ENCODE data around the gene DAZAP1. TPM values are rescaled to one million over a fixed set of nuclear protein-coding genes. Genes with fewer than 3 reads are reported as not detected.
"Not testable (repeated sequence)": the region's sequence is repeated elsewhere in the genome, so short reads cannot be mapped to it uniquely, and the experiment has no call there.

DAZAP1 gene
- total RNA-seq, 2 experiments from 2014 or later, result 248 to 347 TPM

- ATAC-seq (peak; percentile 67), DNase-seq (peak; percentile 83)
- peaks cover 3% of the 10 kb centered on the region for H3K27me3 Mint-ChIP-seq
- no peak overlapping the region for H3K27ac Mint-ChIP-seq
- CTCF ChIA-PET, result no interaction called here
- H3K36me3 Mint-ChIP-seq (ENCODE audit: low read depth), result no peaks in the 10 kb centered on the region
- H3K4me1 Mint-ChIP-seq, result peaks cover 5% of the 10 kb centered on the region
- H3K4me3 Mint-ChIP-seq, result peak overlapping the region; percentile 54
- POLR2A ChIA-PET, result interaction anchor here (1.5 kb wide), 1 partner anchor 201 kb away, joined by 4 read pairs; the partner anchor contains the start of gene CIRBP
- no peaks in the 10 kb centered on the region for H3K9me3 Mint-ChIP-seq (ENCODE audit: low read depth)
- intact Hi-C loops (cut with DNase I, micrococcal nuclease), result loop anchor here in 1 of 2 experiments (1.0 kb wide), 1 partner anchor 25 kb away; no protein-coding TSS in a partner anchor
Measured at GRCh38 chr19:1470305-1471009, 63.1 kb downstream of the DAZAP1 start.

- no peak overlapping the region for H3K4me3 Mint-ChIP-seq
- ATAC-seq (no peak), DNase-seq (peak; percentile 45)
- peaks cover 3% of the 10 kb centered on the region for H3K27me3 Mint-ChIP-seq
- intact Hi-C loops (cut with DNase I, micrococcal nuclease), result loop anchor here in 1 of 2 experiments (1.0 kb wide), 1 partner anchor 26 kb away; no protein-coding TSS in a partner anchor
- H3K36me3 Mint-ChIP-seq (ENCODE audit: low read depth), result no peaks in the 10 kb centered on the region
- no peak overlapping the region for H3K27ac Mint-ChIP-seq
- no peaks in the 10 kb centered on the region for H3K9me3 Mint-ChIP-seq (ENCODE audit: low read depth)
- POLR2A ChIA-PET, result interaction anchor here (1.5 kb wide), 1 partner anchor 202 kb away, joined by 4 read pairs; the partner anchor contains the start of gene CIRBP
- CTCF ChIA-PET, result interaction anchor here (0.6 to 1.2 kb wide), 2 partner anchors 27 to 124 kb away, joined by 4 read pairs; no protein-coding TSS in a partner anchor
- peaks cover 5% of the 10 kb centered on the region for H3K4me1 Mint-ChIP-seq
Measured at GRCh38 chr19:1471010-1471514, 63.7 kb downstream of the DAZAP1 start.

- Mint-ChIP-seq H3K36me3 (ENCODE audit: low read depth) (no peaks in the 10 kb centered on the region), H3K4me3 (no peak overlapping the region), H3K27me3 (peaks cover 2% of the 10 kb centered on the region), H3K4me1 (peaks cover 5% of the 10 kb centered on the region), H3K27ac (no peak overlapping the region), H3K9me3 (ENCODE audit: low read depth) (no peaks in the 10 kb centered on the region)
- DNase-seq (peak; percentile 48), ATAC-seq (no peak)
- CTCF ChIA-PET, result interaction anchor here (0.6 to 1.2 kb wide), 2 partner anchors 27 to 124 kb away, joined by 4 read pairs; no protein-coding TSS in a partner anchor
- intact Hi-C loops (cut with DNase I, micrococcal nuclease), result loop anchor here in 1 of 2 experiments (1.0 kb wide), 1 partner anchor 26 kb away; no protein-coding TSS in a partner anchor
- POLR2A ChIA-PET, result interaction anchor here (1.5 kb wide), 1 partner anchor 203 kb away, joined by 4 read pairs; the partner anchor contains the start of gene CIRBP
Measured at GRCh38 chr19:1471515-1472160, 64.3 kb downstream of the DAZAP1 start.

GRCh38 chr19:1472231-1473084 is 65.1 kb downstream of the DAZAP1 start:
- POLR2A ChIA-PET, result interaction anchor here (0.6 to 1.5 kb wide), 2 partner anchors 203 to 382 kb away, joined by 3 to 4 read pairs; partner anchors contain the start of gene CIRBP
- Mint-ChIP-seq H3K27ac (no peak overlapping the region), H3K4me1 (peaks cover 9% of the 10 kb centered on the region), H3K9me3 (ENCODE audit: low read depth) (no peaks in the 10 kb centered on the region), H3K27me3 (peaks cover 2% of the 10 kb centered on the region), H3K36me3 (ENCODE audit: low read depth) (peaks cover 4% of the 10 kb centered on the region), H3K4me3 (no peak overlapping the region)
- DNase-seq (no peak), ATAC-seq (no peak)
- CTCF ChIA-PET, result interaction anchor here (0.8 to 2.1 kb wide), 3 partner anchors 28 to 33 kb away, joined by 3 to 7 read pairs (median 4); no protein-coding TSS in a partner anchor
- intact Hi-C loops (cut with DNase I, micrococcal nuclease), result no loop called here

- POLR2A ChIA-PET, result interaction anchor here (0.6 kb wide), 1 partner anchor 381 kb away, joined by 3 read pairs; no protein-coding TSS in a partner anchor
- no peak for DNase-seq
- intact Hi-C loops (cut with DNase I, micrococcal nuclease), result no loop called here
- no peaks in the 10 kb centered on the region for H3K9me3 Mint-ChIP-seq (ENCODE audit: low read depth)
- H3K27ac Mint-ChIP-seq, result no peak overlapping the region
- H3K4me3 Mint-ChIP-seq, result no peak overlapping the region
- CTCF ChIA-PET, result interaction anchor here (0.6 to 2.1 kb wide), 4 partner anchors 29 to 55 kb away, joined by 3 to 7 read pairs (median 4); no protein-coding TSS in a partner anchor
- H3K36me3 Mint-ChIP-seq (ENCODE audit: low read depth), result peaks cover 5% of the 10 kb centered on the region
- H3K27me3 Mint-ChIP-seq, result peaks cover under 1% of the 10 kb centered on the region
- ATAC-seq, result no peak
- H3K4me1 Mint-ChIP-seq, result peaks cover 10% of the 10 kb centered on the region
Measured at GRCh38 chr19:1473085-1473851, 65.9 kb downstream of the DAZAP1 start.

GRCh38 chr19:1474011-1474764 is 66.8 kb downstream of the DAZAP1 start:
- no peak overlapping the region for H3K27ac Mint-ChIP-seq
- H3K27me3 Mint-ChIP-seq, result no peaks in the 10 kb centered on the region
- intact Hi-C loops (cut with DNase I, micrococcal nuclease), result no loop called here
- ChIA-PET POLR2A (no interaction called here), CTCF (interaction anchor here (0.5 to 2.1 kb wide), 3 partner anchors 30 to 72 kb away, joined by 3 to 7 read pairs (median 4); no protein-coding TSS in a partner anchor)
- ATAC-seq (no peak), DNase-seq (no peak)
- H3K9me3 Mint-ChIP-seq (ENCODE audit: low read depth), result no peaks in the 10 kb centered on the region
- H3K4me3 Mint-ChIP-seq, result no peak overlapping the region
- H3K36me3 Mint-ChIP-seq (ENCODE audit: low read depth), result peaks cover 7% of the 10 kb centered on the region
- H3K4me1 Mint-ChIP-seq, result peaks cover 11% of the 10 kb centered on the region

- POLR2A ChIA-PET, result no interaction called here
- H3K4me1 Mint-ChIP-seq, result peaks cover 11% of the 10 kb centered on the region
- no peak overlapping the region for H3K4me3 Mint-ChIP-seq
- peaks cover 7% of the 10 kb centered on the region for H3K36me3 Mint-ChIP-seq (ENCODE audit: low read depth)
- H3K27me3 Mint-ChIP-seq, result no peaks in the 10 kb centered on the region
- ATAC-seq (no peak), DNase-seq (no peak)
- H3K9me3 Mint-ChIP-seq (ENCODE audit: low read depth), result no peaks in the 10 kb centered on the region
- H3K27ac Mint-ChIP-seq, result no peak overlapping the region
- intact Hi-C loops (cut with DNase I, micrococcal nuclease), result loop anchor here in 1 of 2 experiments (5.0 kb wide), 1 partner anchor 33 kb away; no protein-coding TSS in a partner anchor
- CTCF ChIA-PET, result interaction anchor here (1.0 to 2.1 kb wide), 2 partner anchors 16 to 31 kb away, joined by 4 to 7 read pairs; partner anchors contain the start of gene REEP6
Measured at GRCh38 chr19:1474765-1475351, 67.5 kb downstream of the DAZAP1 start.

- no peaks in the 10 kb centered on the region for H3K27me3 Mint-ChIP-seq
Measured at GRCh38 chr19:1475751-1476437, 68.5 kb downstream of the DAZAP1 start.

GRCh38 chr19:1477056-1477455 is 69.7 kb downstream of the DAZAP1 start:
- CTCF ChIA-PET; POLR2A ChIA-PET; H3K4me1 Mint-ChIP-seq; H3K27me3 Mint-ChIP-seq; H3K9me3 Mint-ChIP-seq (ENCODE audit: low read depth); ATAC-seq; DNase-seq; H3K27ac Mint-ChIP-seq; H3K36me3 Mint-ChIP-seq (ENCODE audit: low read depth): not testable (repeated sequence)
- peak overlapping the region; percentile 96 for H3K4me3 Mint-ChIP-seq
- intact Hi-C loops (cut with DNase I, micrococcal nuclease), result loop anchor here in 1 of 2 experiments (5.0 kb wide), 1 partner anchor 35 kb away; no protein-coding TSS in a partner anchor

More at GRCh38 chr19:1475751-1476437, 68.5 kb downstream of the DAZAP1 start:
- no peaks in the 10 kb centered on the region for H3K9me3 Mint-ChIP-seq (ENCODE audit: low read depth)
- H3K27ac Mint-ChIP-seq, result no peak overlapping the region
- intact Hi-C loops (cut with DNase I, micrococcal nuclease), result loop anchor here in 1 of 2 experiments (5.0 kb wide), 1 partner anchor 34 kb away; no protein-coding TSS in a partner anchor
- DNase-seq (no peak), ATAC-seq (no peak)
- peaks cover 7% of the 10 kb centered on the region for H3K36me3 Mint-ChIP-seq (ENCODE audit: low read depth)
- H3K4me3 Mint-ChIP-seq, result no peak overlapping the region
- POLR2A ChIA-PET, result no interaction called here
- CTCF ChIA-PET, result interaction anchor here (1.0 kb wide), 1 partner anchor 15 kb away, joined by 4 read pairs; the partner anchor contains the start of gene REEP6
- peaks cover 8% of the 10 kb centered on the region for H3K4me1 Mint-ChIP-seq
